Muscle of leg (tissue), 11 donors: ENCODE measurements around the gene CTAGE8. TPM values are rescaled to one million over a fixed set of nuclear protein-coding genes. Genes with fewer than 3 reads are reported as not detected.
"Not testable (repeated sequence)": the region's sequence is repeated elsewhere in the genome, so short reads cannot be mapped to it uniquely, and the experiment has no call there.

Experiments used
- DNase-seq: peaks from one replicate; pipeline ENCODE4 v3.0.0; 2013
- H3K27ac ChIP-seq: one replicate; pipeline ENCODE4 v1.5.1; 2013; ENCODE audit warnings: mild to moderate bottlenecking, low read length, control low read depth
- H3K27me3 ChIP-seq: one replicate; pipeline ENCODE4 v1.6.1; 2013; ENCODE audit warnings: low read length; ENCODE audit not compliant: control insufficient read depth, insufficient read depth
- H3K36me3 ChIP-seq: one replicate; pipeline ENCODE4 v1.6.1; 2013; ENCODE audit warnings: low read length; ENCODE audit not compliant: control insufficient read depth, insufficient read depth
- H3K4me1 ChIP-seq: one replicate; pipeline ENCODE4 v1.6.1; 2013; ENCODE audit warnings: low read length; ENCODE audit not compliant: control insufficient read depth, insufficient read depth
- H3K4me3 ChIP-seq: one replicate; pipeline ENCODE4 v1.5.1; 2013; ENCODE audit warnings: low read length, control low read depth
- H3K9me3 ChIP-seq: replicated peaks from 2 replicates; pipeline ENCODE4 v1.6.1; 2013; ENCODE audit warnings: low read depth, low read length; ENCODE audit not compliant: control insufficient read depth
- WGBS: methylation state at CpG from one replicate; pipeline ENCODE4 v1.1.5; 2013; ENCODE audit warnings: missing lambda C conversion rate; ENCODE audit not compliant: insufficient coverage; 5-methylcytosine and 5-hydroxymethylcytosine counted together
- polyA plus RNA-seq, 8 donors: library from polyadenylated mRNA; unstranded; fragments of 120-200 nt; gene quantifications; one replicate each; pipeline versions ENCODE4 v1.2.1 to v1.2.3, GENCODE V29; 2013; ENCODE audit warnings: inconsistent platforms in 1 of 8, low replicate concordance in 1 of 8; ENCODE audit not compliant: insufficient read length in 8 of 8, insufficient read depth in 1 of 8
- total RNA-seq: library from RNA; stranded (reverse); fragments of 120-200 nt; gene quantifications from one replicate; pipeline ENCODE4 v1.2.4, GENCODE V29; 2013

The CTAGE8 gene
- total and polyA plus RNA-seq, 9 donors: 0.24 to 2.1 (median 0.65) TPM; not detected in 2

DNA sequence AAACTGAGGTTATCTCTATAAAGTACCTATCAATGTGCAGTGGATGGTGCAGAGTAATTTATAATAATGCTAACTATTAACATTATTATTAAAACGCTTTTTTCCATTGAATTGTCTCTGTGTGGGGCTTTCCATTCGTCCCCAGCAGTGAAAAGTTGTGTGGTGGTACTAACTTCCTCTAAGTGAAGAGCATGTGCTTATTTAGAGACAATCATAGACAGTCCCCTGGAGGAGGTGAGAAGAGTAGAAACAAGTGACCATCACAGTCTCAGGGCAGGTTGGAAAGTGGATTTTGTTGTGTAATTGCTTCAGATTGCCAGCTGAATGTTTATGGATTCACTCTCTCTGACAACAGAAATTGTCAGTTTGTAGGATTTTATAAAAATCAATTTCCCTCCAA, 38.1 kb downstream of the CTAGE8 start:
- not testable (repeated sequence) for H3K27me3 ChIP-seq, DNase-seq, H3K4me3 ChIP-seq, H3K27ac ChIP-seq, H3K4me1 ChIP-seq, H3K36me3 ChIP-seq, H3K9me3 ChIP-seq
- no CpG with 5 or more reads among the region's 2 CpGs for WGBS

DNA sequence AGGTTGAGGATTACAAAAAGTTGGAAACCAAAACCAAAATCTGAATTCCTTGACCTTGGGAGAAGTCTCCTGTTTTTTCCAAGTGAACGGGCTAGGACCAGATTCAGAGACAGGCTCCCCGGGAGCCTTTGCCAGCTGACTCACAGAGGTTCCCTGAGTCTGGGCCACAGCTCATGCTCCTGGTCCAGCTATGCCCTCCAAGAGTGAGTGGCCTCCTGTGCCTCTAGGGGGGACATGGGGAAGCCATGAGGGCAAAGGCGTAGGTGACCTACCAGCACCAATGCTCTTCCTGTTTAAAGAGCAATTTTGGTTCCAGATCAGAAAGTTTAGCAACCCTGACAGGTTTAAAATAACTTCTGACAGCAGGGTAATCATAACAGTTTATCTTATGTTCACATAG, 40.3 kb downstream of the CTAGE8 start:
- not testable (repeated sequence) for H3K36me3 ChIP-seq

DNA sequence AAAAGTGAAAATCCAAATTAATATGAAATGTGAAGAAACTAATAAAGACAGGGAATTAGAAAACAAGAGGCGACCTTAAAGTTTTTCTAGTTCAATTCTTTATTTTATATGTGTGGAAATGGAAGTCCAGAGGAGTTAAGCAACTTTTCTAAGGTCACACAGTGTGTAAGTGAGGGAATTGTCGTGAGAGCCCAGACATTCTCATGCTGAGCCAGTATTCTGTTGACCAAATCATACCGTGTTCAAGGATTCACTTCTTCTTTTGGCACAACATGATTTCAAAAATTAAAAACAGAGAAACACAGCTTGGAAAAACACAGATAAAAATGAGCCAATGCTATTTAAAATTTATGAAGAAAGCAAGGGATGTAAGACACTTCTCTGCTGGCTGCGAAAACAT, 42.2 kb downstream of the CTAGE8 start:
- peak; percentile 4 for DNase-seq
- not testable (repeated sequence) for H3K4me3 ChIP-seq, H3K9me3 ChIP-seq, H3K27ac ChIP-seq, H3K27me3 ChIP-seq, H3K36me3 ChIP-seq, H3K4me1 ChIP-seq
- WGBS: no CpG with 5 or more reads among the region's 4 CpGs

More for the DNA sequence above, 40.3 kb downstream of the CTAGE8 start:
- not testable (repeated sequence) for H3K4me3 ChIP-seq, DNase-seq, H3K9me3 ChIP-seq, H3K27ac ChIP-seq, H3K4me1 ChIP-seq, H3K27me3 ChIP-seq
- no CpG with 5 or more reads among the region's 3 CpGs for WGBS

DNA sequence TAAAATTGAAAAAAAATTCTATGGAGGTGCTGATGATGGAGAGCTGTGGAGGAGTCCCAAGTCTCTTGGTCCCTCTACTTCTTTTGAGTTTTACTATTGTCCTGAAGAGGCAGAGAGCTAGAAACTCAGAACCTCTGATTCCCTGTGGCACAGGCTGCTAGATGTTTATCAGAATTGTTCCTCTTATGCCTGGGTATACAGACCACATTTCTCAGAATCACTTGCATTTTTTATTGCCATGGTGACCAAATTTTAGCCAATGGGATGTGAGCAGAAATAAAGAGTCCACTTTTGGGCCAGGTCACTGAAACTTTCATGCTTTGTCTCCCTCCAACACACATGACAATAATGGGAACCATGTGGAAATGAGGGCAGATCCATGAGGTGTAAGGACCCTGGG, 45.4 kb downstream of the CTAGE8 start:
- not testable (repeated sequence) for H3K4me1 ChIP-seq, H3K27me3 ChIP-seq, H3K27ac ChIP-seq, DNase-seq, H3K9me3 ChIP-seq, H3K36me3 ChIP-seq, H3K4me3 ChIP-seq

DNA sequence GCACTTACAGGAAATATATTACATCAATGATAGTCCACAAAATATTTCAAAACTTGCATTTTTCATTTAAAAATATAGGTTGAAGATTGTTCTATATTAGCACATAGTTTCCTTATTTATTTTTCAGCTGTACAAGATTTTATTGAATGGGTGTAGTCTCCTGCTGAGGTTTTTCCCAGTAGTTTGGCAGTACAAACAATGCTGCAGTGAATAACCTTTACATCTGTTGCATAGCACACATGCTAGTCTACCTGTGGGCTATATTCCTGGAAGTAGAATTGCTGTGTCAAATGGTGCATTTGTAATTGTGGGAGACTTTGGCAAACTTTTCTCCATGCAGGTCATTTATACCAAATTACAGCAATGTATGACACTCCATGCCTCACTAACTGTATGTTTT, 48.6 kb downstream of the CTAGE8 start:
- H3K27ac ChIP-seq, H3K36me3 ChIP-seq, H3K9me3 ChIP-seq, H3K4me1 ChIP-seq, H3K4me3 ChIP-seq, DNase-seq, H3K27me3 ChIP-seq: not testable (repeated sequence)

DNA sequence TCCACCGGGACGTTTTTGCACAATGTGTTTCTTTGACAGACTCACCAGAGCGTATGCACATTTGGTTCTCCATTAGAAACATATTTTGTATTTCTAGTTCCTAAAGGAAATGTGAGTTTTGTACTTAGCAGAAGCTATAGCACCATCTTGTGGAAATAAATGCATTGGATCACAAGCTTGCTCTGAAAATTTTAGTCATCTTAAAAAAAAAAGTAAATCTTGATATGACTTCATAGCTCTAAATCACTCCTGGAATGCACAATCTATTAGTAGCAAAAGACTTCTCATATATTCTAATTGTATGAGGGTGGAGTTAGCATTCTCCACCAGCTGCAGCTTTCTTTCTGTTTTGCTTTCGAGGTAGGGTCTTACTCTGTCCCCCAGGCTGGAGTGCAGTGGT, 49.9 kb downstream of the CTAGE8 start:
- not testable (repeated sequence) for DNase-seq, H3K4me3 ChIP-seq, H3K36me3 ChIP-seq, H3K9me3 ChIP-seq, H3K27me3 ChIP-seq, H3K27ac ChIP-seq, H3K4me1 ChIP-seq
- WGBS: no CpG with 5 or more reads among the region's 4 CpGs

DNA sequence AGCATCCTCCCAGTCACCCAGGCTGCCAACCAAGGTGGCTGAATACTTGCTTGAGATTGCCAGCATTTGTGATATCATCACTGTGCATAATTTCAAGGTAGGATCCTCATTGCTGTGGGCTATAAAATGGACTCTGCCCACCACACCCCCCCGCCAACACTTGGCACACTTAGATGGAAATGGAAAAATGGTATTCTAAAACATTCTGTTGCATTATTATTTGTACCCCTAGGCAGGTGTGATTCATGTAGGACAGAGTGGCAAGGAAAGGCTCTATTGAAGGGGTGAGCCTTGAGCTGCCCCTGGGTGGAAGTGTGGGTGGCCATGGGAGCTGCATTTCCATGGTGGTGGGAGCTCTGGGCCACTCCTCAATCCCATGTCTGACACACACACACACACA, 50.5 kb downstream of the CTAGE8 start:
- no CpG with 5 or more reads among the region's 1 CpG for WGBS
- not testable (repeated sequence) for H3K36me3 ChIP-seq, DNase-seq, H3K4me3 ChIP-seq, H3K4me1 ChIP-seq, H3K9me3 ChIP-seq, H3K27ac ChIP-seq, H3K27me3 ChIP-seq

DNA sequence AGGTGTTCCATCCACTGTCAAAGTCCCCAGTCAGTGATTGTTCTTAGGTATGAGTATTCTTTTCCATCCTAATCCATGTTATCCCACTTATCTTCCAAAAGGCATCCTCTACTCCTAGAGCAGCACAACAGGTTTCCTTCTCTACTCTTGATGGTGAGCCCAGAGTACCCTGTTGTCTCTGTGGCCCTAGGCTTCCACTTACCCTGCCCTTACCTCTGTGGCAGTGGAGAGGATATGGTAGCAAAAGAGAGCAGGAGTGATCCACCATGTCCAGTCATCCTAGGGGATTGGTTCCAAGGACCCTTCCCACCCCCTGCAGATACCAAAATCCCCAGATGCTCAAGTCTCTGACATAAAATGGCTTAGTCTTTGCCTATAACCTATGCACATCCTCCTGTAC, 51.9 kb downstream of the CTAGE8 start:
- not testable (repeated sequence) for DNase-seq, H3K4me1 ChIP-seq, H3K27me3 ChIP-seq, H3K27ac ChIP-seq, H3K9me3 ChIP-seq, H3K4me3 ChIP-seq, H3K36me3 ChIP-seq

Other genes starting within 250 kb of the CTAGE8 start
- gene OR2A5, start 220.3 kb downstream of the CTAGE8 start, total RNA-seq: not detected
- gene OR2A5, start 220.3 kb downstream of the CTAGE8 start, polyA plus RNA-seq: under 1 TPM in 2 of 8 donors, not detected in 6; 0.01 to 0.03 TPM
- not detected for gene OR2A25, start 199.5 kb downstream of the CTAGE8 start, total RNA-seq
- under 1 TPM in 1 of 8 donors, not detected in 7; 0.08 TPM for gene OR2A25, start 199.5 kb downstream of the CTAGE8 start, polyA plus RNA-seq
- not detected for gene OR2A12, start 183.0 kb downstream of the CTAGE8 start, total RNA-seq
- gene OR2A12, start 183.0 kb downstream of the CTAGE8 start, polyA plus RNA-seq: not detected
- not detected for gene OR2A2, start 159.7 kb downstream of the CTAGE8 start, total RNA-seq
- not detected for gene OR2A2, start 159.7 kb downstream of the CTAGE8 start, polyA plus RNA-seq
- not detected for gene OR2A14, start 146.1 kb downstream of the CTAGE8 start, total RNA-seq
- not detected for gene OR2A14, start 146.1 kb downstream of the CTAGE8 start, polyA plus RNA-seq
- gene CTAGE4, start 85.8 kb downstream of the CTAGE8 start, total RNA-seq: 0.09 TPM
- gene CTAGE4, start 85.8 kb downstream of the CTAGE8 start, polyA plus RNA-seq: 1 to 10 TPM in 3 of 8 donors, under 1 TPM in 3, not detected in 2; 0.49 to 1.7 (median 0.99) TPM
- 0.80 TPM for gene ARHGEF35, start 73.5 kb downstream of the CTAGE8 start, total RNA-seq
- gene ARHGEF35, start 73.5 kb downstream of the CTAGE8 start, polyA plus RNA-seq: 1 to 10 TPM; 1.3 to 3.3 (median 1.9) TPM
- gene OR2A42, start 29.7 kb downstream of the CTAGE8 start, total RNA-seq: 0.04 TPM
- under 1 TPM; 0.13 to 0.65 (median 0.34) TPM for gene OR2A42, start 29.7 kb downstream of the CTAGE8 start, polyA plus RNA-seq
- 0.44 TPM for gene OR2A7, start 4.5 kb downstream of the CTAGE8 start, total RNA-seq
- gene OR2A7, start 4.5 kb downstream of the CTAGE8 start, polyA plus RNA-seq: 1 to 10 TPM in 6 of 8 donors, under 1 TPM in 2; 0.75 to 2.7 (median 1.3) TPM
- 0.13 TPM for gene OR2A1, start 43.1 kb upstream of the CTAGE8 start, total RNA-seq
- under 1 TPM; 0.07 to 0.82 (median 0.27) TPM for gene OR2A1, start 43.1 kb upstream of the CTAGE8 start, polyA plus RNA-seq
- gene ARHGEF5, start 86.1 kb upstream of the CTAGE8 start, total RNA-seq: 0.93 TPM
- gene ARHGEF5, start 86.1 kb upstream of the CTAGE8 start, polyA plus RNA-seq: 1 to 10 TPM; 2.3 to 4.8 (median 3.1) TPM
- not detected for gene NOBOX, start 134.4 kb upstream of the CTAGE8 start, total RNA-seq
- gene NOBOX, start 134.4 kb upstream of the CTAGE8 start, polyA plus RNA-seq: not detected